TTC549 (cell line): ENCODE measurements around the gene PLA2R1.

Experiments
- FAIRE-seq: peaks from 2 replicates; lab custom pipeline; 2012; peaks lifted over from hg19 to GRCh38; lab: Jason Lieb, UNC

PLA2R1 gene

DNA sequence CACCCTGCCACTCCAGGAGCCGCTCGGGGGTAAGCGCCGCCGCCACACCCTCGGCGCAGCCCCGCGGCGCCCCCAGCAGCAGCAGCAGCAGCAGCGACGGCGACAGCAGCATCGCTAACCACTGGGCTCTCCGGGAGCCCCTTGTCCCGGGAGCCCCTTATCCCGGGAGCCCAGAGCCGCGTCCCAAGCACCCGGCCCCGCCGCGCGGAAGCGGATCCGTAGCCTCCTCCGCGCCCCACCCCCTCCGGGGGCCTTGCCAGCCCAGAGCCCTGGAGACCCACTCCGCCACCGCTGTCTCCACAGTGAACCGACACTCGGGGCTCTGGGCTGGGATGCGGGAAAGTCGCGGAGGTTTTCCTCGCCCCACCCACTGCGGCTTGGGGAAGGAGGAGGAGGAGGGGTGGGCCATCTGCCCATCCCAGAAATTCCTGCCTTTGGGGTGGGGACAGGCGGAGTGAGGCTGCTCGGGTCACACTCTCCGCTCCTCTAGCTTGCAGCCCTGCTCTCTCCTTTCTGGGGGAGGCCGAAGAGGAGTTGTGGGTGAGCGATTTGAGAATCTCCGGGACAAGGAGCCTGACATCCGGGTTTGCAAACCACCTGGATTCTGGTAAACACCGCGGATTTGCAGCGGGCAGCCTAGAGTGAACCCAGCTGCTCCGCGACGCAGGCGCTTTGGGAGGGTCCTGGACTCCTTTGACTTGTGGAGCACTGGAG lies at the start of gene PLA2R1:
TSS of gene PLA2R1 (minus strand) at position 324 of the 714 bp plus-strand sequence. CDS start at position 112, 212 bp downstream.
- no peak for FAIRE-seq

DNA sequence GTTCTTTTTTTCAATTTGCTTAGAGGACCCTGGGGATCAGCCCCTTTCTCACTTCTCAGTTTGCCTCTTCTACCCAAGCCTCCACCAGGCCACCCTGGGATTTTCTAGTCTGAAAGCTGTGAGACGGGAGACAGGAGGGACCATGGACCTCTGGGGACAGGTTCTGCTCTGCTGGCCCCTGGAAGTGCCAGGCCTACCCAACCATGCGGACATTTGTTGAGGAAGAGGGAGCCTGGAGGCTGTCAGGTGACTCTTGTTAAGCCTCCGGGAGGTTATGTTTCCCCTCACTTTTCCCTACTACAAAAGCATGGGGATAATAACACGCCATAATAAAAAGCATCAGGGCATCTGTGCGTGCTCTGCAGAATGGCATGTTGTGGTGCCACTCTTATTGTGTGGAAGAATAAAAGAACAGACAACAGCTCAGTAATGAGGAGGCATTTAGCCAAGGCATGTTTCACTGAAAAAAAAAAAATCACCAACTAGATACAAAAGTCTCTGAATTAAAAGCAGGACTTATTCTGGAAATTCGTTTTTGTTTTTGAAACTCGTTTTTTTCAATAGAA lies 48.3 kb upstream of the PLA2R1 start:
- no peak for FAIRE-seq

- peak; percentile 95 for FAIRE-seq
These were observed 47.7 kb upstream of the PLA2R1 start for GRCh38 chr2:160109939-160110673.

GRCh38 chr2:160109243-160109642 lies 46.8 kb upstream of the PLA2R1 start:
- no peak for FAIRE-seq

- FAIRE-seq: no peak
These were observed 46.2 kb upstream of the PLA2R1 start for GRCh38 chr2:160108646-160109045.

- no peak for FAIRE-seq
These were observed 43.0 kb upstream of the PLA2R1 start for GRCh38 chr2:160105366-160105765.

GRCh38 chr2:160104115-160104514 lies 41.7 kb upstream of the PLA2R1 start:
- FAIRE-seq: no peak

DNA sequence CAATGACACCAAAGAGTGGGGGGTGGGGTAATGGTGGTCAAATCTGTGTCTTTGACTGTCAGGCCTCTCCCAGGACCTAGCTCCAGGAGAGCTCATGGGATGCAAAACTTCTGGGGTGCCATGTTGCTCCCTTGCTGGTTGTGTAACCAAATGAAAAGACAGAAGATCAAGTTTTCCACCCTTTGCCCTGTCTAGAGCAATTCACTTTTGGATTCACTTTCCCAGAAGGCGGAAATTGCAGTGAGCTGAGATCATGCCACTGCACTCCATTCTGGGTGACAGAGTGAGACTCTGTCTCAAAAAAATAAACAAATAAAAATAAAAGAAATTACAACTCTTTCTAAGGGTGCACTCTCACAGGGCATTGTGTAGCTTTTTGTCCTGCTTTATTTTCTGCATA lies 34.9 kb upstream of the PLA2R1 start:
- FAIRE-seq: no peak

DNA sequence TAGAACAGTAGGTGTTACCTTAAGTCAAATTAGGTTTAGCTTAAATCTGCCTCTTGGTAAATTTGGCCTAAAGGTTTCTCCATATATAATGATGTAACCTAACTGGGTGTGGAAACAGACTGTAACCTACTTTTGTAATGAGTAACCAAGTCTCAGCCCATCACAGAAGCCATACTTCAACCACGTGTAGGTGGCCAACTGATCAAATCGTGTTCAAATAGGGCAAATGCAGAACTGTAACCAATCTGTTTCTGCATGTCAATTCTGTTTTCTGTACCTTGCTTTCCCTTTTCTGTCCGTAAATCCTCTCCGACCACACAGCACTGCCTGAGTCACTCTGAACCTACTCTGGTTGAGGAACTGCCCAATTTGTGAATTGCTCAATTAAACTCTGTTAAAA lies 34.0 kb upstream of the PLA2R1 start:
- FAIRE-seq: no peak

DNA sequence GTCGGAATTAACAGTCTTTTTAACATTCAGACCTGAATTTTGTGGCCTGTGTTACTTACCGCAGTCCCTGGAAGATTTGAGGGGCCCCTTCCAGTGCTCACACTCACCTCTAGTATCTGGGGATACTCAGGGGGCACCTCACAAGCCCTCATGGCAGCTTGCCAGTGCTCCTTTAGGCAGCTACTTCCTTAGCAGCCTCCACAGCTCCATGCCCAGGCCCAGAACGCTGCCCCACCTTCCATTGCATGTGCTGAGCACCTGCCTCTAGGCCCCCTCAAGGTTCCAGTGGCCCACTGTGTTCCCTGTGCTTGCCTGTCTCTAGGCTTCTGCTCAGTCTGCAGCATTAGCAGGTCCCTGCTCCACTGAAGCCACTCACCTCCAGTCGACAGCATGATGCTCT lies 30.0 kb upstream of the PLA2R1 start:
- no peak for FAIRE-seq

DNA sequence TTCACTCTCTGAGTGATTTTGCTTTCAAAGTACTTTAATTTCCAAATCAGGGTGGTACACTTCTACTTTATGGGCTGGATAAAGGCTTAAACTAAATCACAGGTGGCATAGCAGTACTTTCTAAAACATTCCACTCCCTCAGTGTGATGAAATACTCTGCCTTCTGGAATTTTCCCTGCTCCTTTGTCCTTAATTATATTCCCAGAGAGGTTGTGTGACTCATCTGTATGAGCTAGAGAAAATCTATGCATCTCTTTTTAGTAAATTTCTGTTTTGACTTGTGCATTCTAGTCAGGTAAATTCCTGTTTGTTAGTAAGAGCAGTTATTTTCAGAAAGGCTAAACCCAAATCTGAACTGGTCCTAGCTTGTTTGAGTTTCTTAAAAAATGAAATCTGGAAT lies 29.0 kb upstream of the PLA2R1 start:
- FAIRE-seq: no peak

- no peak for FAIRE-seq
These were observed 25.7 kb upstream of the PLA2R1 start for GRCh38 chr2:160087854-160088745.

GRCh38 chr2:160085662-160086061 lies 23.2 kb upstream of the PLA2R1 start:
- no peak for FAIRE-seq

DNA sequence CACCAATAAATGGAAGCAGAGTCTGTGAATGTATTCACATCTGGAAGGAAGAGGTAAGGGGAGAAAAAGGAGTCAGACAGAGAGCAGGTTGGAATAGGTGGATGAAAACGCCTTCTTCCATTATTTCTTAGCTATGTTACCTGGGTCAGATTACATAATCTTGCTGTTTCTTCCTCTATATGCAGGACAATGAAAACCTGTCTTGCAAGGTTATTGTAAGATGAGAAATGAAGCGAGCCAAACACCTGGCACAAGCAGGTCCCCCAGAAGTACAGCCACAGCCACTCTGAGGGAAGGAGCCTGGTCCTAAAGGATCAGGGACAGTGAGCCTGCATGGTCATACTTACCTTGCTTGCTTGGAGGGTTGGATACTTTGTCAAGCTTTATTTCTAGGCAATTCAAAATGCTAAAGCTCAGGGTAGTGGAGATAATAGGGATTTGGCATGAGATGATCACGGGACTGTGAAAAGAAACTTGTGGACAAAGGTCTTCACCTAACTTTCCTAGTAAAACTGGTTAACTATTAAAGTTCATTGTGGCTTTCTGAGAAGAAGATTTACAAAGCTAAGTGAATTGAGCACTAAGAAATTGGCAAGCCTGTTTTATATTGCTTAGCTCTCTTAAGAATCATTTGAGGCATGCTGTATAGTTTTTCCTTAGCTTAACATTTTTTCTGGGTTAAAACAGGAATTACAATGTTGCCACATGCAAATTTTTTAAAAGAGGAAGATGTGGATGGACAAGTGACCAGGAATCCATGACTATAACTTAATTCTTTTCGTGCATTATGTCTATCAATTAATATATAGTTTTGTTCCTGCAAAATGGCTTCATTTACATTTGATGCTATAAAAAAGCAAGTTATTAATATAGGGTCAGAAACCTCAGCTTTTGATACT lies 15.7 kb upstream of the PLA2R1 start:
- no peak for FAIRE-seq

- FAIRE-seq: no peak
These were observed 14.5 kb upstream of the PLA2R1 start for GRCh38 chr2:160076914-160077313.

GRCh38 chr2:160076241-160076640 lies 13.8 kb upstream of the PLA2R1 start:
- FAIRE-seq: no peak

- FAIRE-seq: no peak
These were observed 12.8 kb upstream of the PLA2R1 start for GRCh38 chr2:160075171-160075570.

GRCh38 chr2:160073284-160073888 lies 11.0 kb upstream of the PLA2R1 start:
- FAIRE-seq: no peak

DNA sequence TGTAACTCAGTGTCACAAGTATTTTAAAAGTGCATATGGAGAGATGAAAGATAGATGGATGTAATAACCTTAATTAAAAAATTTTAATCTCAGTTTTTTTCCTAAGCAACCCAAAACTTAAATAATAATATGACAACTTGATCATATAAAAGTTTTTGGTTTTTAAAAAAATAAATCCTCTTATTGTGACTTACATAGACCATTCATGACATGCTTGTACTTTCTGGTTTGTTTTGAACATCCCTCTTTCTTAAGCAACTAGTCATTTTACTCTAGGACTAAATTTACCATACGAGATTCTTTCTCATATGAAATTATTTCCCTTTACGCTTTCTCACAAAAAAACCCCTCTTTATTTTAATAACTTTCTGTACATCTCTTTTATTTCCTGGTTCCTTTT lies 6.5 kb upstream of the PLA2R1 start:
- FAIRE-seq: no peak

DNA sequence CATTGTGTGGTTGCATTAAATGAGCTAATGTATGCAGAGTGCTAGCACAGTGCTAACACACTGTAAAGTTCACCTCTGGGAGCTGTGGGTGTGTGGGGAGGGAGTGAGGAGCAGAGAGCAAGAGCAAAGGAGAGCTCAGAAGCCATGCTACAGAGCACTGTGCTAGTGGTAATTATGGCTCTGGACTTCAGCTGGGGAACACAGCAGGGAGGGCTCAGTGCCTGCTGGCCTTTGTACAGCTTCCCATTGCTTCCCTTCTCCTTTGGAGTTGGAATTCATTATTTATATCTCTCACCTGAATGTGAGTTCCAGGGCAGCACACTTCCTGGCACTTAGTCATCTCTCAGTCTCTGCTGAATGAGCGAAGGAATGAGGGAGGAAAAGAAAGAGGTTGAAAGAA lies 2.5 kb upstream of the PLA2R1 start:
- FAIRE-seq: no peak
